Measurements from ENCODE around the gene AEBP1.

DNA sequence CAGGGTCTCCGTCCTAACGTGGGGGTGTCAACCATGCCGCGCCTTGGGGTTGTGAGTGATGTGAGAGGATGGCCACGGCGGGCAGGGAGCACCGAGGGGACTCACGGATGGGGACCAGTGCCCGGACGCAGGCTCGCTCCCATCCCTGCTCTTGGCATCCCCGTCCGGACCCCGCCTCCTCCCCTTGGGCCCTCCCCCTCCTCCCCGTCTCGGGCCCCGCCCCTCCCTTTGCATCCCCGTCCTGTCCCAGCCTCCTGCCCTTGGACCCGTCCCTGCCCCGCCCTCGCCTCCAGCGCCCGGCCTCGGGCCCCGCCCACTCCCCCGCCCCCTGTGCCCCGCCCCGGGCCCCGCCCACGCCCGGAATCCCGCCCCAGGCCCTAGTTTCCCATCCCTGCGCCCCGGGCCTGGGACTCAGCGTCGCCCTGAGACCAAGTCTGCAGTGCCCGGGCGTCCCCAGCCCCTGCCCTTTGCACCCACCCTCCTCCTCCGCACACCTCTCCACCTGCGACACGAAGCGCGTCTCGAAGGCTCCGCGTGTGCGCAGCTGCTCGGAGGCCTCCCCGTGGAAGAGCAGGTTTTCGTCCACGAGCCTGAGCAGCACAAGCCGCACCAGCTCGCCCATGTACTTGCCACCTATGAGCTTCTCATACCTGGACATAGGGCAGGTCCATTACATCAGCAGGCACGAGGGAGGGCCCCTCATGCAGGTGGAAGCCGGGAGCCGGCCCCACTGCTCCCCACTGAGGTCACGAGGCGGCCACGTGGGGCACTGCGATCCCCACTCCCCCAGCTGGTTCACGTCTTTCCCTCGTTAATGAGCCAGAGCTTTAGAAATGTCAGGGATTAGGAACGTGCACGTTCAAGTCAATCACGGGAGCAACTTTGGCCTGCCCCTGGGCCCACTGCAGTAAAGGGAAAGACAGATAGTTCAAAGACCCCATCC, 42.1 kb downstream of the AEBP1 start:
- TF ChIP-seq POLR2AphosphoS5 (IDR thresholded peaks at IDR 0.05; ENCODE audit: borderline replicate concordance, low read depth, low read length) (no peak), EZH2 (IDR thresholded peaks at IDR 0.05) (no peak), FOXP2 (optimal IDR thresholded peaks at IDR 0.05; ENCODE audit: control extremely low read depth, extremely low read length, insufficient read depth) (no peak)
